COLO829 (cell line): Measurements from ENCODE around the gene DNAAF3.

Experiments
- DNase-seq: peaks from one replicate; pipeline ENCODE4 v3.0.0; 2012; ENCODE audit warnings: low spot score

Gene DNAAF3

DNA sequence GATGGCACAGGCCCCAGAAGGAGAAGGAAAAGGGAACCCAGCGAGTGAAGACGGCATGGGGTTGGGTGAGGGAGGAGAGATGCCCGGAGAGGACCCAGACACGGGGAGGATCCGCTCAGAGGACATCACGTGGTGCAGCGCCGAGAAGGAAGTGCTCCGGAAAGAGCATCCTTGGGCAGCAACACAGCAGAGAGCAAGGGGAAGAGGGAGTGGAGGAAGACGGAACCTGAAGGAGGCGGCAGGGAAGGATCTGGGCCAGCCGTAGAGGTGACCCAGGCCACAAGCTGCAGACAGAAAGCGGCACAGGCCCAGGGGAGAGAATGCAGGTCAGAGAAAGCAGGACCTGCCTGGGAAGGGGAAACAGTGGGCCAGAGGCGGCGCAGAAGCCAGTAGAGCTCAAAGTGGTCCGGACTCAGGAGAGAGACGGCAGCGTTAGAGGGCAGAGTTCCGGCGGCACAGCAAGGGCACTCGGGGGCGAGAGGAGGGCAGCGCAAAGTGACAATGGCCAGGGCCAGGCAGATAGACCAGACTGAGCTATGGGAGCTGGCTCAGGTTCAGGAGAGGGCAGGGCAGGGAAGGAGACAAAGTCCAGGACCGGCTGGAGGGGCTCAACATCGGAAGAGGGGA is 50.1 kb downstream of the DNAAF3 start:
- DNase-seq: peak; percentile 70

DNA sequence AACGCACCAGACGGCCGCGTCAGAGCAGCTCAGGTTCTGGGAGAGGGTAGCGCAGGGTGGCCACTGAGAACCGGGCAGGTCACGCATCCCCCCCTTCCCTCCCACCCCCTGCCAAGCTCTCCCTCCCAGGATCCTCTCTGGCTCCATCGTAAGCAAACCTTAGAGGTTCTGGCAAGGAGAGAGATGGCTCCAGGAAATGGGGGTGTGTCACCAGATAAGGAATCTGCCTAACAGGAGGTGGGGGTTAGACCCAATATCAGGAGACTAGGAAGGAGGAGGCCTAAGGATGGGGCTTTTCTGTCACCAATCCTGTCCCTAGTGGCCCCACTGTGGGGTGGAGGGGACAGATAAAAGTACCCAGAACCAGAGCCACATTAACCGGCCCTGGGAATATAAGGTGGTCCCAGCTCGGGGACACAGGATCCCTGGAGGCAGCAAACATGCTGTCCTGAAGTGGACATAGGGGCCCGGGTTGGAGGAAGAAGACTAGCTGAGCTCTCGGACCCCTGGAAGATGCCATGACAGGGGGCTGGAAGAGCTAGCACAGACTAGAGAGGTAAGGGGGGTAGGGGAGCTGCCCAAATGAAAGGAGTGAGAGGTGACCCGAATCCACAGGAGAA is 50.9 kb downstream of the DNAAF3 start:
- DNase-seq: no peak

DNA sequence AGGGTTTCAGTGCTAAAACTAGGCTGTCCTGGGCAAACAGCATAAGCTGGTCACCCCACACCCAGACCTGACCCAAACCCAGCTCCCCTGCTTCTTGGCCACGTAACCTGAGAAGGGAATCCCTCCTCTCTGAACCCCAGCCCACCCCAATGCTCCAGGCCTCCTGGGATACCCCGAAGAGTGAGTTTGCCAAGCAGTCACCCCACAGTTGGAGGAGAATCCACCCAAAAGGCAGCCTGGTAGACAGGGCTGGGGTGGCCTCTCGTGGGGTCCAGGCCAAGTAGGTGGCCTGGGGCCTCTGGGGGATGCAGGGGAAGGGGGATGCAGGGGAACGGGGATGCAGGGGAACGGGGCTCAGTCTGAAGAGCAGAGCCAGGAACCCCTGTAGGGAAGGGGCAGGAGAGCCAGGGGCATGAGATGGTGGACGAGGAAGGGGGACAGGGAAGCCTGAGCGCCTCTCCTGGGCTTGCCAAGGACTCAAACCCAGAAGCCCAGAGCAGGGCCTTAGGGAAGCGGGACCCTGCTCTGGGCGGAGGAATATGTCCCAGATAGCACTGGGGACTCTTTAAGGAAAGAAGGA is 51.8 kb downstream of the DNAAF3 start:
- no peak for DNase-seq

DNA sequence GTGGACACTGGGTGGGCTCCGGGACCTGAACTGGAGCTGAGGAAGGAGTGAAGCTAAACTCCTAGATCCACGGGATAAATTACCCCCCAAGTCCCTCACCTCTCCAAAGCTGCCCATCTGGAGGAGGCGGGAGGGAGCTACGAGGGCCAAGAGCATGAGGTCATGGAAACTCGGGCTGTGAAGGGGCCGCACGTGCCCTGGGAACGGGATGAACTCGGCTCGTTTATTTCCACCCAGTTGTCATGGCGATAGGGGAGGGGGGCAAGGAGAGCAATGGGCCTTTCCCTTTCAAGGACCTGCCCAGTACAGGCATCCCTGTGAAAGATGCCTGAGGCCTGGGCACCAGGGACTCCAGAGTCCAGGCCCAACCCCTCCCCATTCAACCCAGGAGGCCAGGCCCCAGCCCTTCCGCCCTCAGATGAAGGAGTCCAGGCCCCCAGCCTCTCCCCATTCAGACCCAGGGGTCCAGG is 52.8 kb downstream of the DNAAF3 start:
- peak; percentile 51 for DNase-seq

DNA sequence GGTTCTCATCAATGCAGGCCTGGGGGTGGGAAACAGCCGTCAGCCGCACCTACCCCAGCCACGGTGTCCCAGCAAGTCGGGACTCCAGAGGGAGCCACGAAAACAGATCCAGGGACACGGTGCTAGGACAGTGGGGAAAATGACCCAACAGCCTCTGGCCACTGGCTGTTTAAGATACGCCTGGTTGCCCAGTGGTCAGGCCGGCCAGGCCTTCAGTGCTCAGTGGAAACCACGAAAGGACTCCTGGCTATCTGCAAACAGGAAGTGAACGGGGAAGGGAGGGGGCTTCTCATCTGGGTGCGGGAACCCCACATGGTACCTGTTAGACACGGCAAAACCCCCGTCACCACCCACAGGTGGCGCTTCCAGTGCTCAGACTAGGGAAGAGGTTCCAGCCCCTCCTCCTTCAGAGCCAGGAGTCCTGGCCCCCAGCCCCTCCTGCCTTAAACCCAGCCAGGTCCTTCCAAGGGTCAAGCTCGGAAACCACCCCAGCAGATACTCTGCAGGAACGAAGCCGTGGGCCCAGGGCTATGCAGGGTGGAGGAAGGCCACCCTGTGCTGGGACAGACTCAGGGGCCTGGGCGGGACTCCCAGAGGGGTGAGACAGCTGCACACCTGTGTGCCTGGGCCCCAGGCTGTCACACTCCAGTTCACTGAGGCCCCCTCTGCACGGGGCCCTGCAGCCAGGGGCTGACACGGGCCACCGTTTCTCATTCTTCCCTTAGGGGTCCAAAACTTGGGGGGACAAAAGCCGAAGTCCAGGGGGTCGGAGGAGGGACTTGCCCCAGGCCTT is 53.4 kb downstream of the DNAAF3 start:
- DNase-seq: no peak

DNA sequence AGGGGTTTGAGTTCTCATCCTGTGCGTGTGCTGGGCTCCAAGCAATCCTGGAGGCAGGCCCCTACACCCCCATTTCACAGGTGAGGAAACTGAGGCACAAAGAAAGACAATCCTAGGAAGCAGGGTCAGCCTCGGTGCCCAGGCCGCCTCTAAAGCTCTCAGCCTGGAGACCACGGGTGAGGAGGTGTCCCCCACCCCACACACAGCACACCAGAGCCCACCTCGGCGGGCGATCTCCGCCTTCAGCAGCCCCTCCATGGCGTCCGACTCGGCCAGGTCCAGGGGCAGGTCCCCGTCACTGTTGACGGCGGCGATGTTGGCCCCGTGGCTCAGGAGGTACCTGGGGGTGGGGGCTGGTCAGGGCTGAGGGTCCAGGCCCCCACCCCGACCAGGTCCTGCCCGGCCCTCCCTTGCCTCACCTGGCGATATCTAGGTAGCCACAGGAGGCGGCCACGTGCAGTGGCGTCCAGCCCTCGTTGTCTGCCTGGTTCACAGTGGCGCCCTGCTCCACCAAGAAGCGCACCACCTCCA is 54.1 kb downstream of the DNAAF3 start:
- DNase-seq: no peak

DNA sequence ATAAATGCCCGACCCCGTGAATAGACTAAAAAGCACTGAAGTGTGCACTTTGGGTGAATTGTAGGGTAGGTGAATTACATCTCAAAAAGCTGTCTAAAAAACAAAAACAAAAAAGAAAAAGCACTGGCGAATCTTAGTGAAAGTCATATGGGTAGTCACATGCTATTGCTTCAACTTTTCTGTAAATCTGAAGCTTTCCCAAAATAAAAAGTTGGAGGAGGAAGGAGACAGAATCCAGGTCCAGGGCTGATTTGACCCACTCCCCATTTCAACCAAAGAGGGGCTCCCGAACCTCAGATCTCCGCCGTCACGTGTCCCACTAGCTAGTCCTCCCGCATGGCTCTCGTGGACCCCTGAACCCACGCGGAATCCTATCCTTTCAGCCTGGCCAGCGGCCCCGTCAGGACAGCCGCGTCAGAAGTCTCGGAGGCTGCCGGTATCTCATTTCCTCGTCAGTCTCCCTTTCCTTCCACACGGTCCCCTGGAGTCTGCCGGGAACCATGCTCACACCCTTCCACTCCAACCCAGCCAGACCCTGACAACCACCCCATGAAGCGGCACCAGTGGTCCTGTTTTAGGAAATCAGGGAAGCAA is 55.1 kb downstream of the DNAAF3 start:
- no peak for DNase-seq

DNA sequence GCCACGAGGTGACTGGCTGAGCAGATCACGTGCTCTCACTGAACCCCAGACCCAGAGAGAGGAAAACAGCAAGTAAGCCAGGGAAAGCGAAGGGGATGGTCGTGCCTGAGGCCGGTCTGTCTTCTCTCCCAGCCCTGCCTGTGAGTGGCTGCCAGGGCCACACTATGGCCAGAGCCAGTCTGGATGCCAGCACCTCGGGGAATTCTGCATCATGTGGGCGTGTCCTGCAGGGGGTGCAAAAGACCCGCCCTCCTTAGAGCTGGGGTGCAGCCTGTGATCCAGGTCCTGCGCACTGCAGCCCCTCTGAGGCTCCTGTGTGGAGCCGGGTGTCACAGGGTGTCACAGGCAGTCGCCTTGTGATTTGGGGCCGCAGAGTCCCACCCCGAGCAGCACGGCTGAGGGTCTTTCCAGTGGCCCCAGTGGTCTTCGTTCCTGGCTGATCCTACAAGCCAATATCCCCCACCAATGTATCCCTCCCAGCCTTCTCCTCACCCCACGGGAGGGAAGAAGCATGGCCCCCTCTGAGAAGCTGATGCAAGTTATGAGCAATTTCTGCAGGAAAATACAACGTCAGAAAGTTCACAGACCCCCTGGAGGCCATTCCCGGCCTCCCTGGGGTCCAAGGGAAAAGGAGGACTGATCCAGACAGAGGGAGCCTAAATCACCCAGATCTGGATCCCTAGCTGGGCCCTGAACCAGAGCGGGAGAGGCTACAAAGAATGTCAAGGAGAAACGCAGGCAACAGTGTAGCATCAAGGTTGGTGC is 56.7 kb downstream of the DNAAF3 start:
- no peak for DNase-seq
